HG02678 (cell line): ENCODE data around the gene IFI16.
A peak's percentile ranks its signal among the peaks of the same experiment; 100 is the strongest.

Experiments used
- ATAC-seq: cut with Tn5 transposase; IDR thresholded peaks from one replicate; pipeline ENCODE4 v1.9.1; 2021; ENCODE audit warnings: mild to moderate bottlenecking, moderate library complexity; ENCODE audit not compliant: unreplicated experiment

The IFI16 gene

DNA sequence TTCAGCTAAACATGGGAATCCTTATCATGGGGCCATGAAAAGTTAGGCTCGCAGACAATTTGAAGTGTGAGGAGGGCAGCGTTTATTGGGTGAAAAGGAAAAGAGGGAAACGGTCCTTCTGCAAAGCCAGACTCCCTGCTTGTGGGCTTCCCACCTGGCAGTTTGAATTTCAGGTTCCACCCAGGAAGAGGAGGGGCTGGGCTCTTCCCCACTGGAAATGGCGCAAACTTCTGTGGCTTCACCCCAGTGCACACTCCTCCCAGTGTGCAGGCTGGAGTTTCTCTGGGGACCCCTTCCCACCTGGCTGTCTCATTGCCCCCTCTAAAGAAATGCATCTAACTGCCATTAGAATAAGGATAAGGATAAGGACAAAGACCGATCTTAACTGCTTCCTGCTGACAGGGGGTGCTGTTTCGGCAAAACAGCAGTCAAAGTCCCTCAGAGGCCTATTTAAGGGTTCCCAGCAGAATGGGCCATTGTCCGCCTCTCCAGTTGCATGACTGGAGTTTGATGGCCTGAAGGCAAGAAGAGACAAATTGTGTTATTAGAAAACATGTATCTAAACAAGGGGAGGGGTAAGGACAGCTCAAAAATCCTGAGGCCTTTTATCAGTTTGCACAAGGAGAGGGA is 46.5 kb downstream of the IFI16 start:
- ATAC-seq, result no peak

- no peak for ATAC-seq
Measured at GRCh38 chr1:159058751-159059150, 49.0 kb downstream of the IFI16 start.

DNA sequence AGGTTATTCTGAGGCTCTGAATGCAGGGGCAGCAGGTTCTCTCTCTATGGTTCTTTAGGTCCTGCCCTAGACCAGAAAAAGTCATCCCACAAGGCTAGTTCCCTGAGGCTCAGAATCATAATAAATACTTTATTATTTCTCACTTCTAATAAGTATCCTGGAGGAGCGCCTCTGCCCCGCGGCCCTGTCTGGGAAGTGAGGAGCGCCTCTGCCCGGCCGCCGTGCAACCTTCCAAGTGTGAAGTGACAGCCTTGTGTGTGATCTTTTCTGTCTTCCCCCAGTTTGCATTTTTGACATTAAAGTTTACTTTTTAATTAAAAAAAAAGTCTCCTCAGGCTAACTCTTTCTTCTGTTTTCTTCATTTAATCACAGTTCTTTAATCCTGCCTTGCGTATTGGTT is 55.4 kb downstream of the IFI16 start:
- no peak for ATAC-seq

GRCh38 chr1:159066108-159066507 is 56.4 kb downstream of the IFI16 start:
- ATAC-seq, result no peak

GRCh38 chr1:159067699-159068621 is 58.3 kb downstream of the IFI16 start:
- peak; percentile 92 for ATAC-seq

- no peak for ATAC-seq
Measured at GRCh38 chr1:159068886-159069285, 59.2 kb downstream of the IFI16 start.

GRCh38 chr1:159071970-159072582 is 62.4 kb downstream of the IFI16 start:
- no peak for ATAC-seq

GRCh38 chr1:159076438-159077119 is 66.9 kb downstream of the IFI16 start, which contains the start of gene AIM2:
Gene AIM2 (minus strand): TSS chr1:159076766. CDS start chr1:159073499, 3,267 bp downstream.
- peak; percentile 86 for ATAC-seq

DNA sequence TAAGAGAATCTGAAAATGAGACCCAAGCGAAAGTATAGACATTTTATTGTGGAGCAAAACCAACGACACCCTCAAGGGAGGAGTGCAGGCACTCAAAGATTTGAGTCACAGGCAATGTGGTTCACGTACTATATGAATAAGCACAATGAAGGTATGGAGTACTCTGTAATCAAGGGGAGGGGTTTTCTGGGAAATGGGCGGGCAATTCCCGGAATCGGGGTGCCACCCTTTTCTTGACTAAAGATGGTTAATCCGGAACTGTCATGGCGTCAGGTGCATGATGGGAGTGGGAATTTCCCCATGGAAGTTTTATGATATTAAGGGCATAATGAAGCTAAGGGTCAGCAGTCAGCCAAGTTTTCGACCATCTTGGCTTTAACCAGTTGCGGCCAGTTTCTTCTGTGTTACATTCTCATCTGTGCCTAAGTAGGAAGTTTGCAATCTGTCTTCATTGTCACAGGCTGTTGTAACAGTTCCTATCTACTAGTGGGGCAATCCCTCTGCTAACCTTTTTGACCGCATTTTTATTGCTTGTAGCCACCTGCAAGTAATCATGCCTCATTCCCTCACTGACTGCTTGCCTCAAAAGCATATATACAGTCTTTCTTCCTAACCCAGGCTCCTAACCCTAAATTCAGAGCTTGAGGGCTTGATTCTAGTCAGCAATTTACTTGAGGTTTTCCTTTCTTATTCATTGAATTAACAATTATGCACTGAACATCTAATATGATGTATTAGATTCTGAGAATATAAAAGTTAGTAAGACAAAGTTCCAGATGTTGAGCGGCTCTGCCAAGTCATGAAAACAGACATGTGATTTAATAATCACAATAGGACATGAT is 67.6 kb downstream of the IFI16 start:
- ATAC-seq, result peak; percentile 69

- ATAC-seq, result no peak
Measured at GRCh38 chr1:159079525-159079924, 69.8 kb downstream of the IFI16 start.

- ATAC-seq, result no peak
Measured at GRCh38 chr1:159081626-159082025, 71.9 kb downstream of the IFI16 start.

GRCh38 chr1:159083013-159083412 is 73.3 kb downstream of the IFI16 start:
- no peak for ATAC-seq

DNA sequence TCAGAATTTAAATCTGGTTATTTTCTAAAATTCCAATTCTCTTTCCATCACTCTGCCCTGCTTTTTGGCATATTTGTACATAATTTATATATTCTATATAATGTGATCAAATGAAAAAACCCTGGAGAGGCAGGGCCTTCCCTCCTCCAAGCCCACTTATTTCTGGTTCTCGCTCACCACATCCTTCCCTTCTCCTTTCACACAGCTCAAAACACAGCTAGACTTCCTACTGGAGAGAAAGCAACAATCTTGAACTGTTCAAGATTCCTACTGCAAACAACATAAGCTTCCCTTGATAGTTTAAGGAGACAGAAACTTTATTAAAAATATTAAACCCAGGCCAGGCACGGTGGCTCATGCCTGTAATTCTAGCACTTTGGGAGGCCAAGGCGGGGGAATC is 74.4 kb downstream of the IFI16 start:
- no peak for ATAC-seq

DNA sequence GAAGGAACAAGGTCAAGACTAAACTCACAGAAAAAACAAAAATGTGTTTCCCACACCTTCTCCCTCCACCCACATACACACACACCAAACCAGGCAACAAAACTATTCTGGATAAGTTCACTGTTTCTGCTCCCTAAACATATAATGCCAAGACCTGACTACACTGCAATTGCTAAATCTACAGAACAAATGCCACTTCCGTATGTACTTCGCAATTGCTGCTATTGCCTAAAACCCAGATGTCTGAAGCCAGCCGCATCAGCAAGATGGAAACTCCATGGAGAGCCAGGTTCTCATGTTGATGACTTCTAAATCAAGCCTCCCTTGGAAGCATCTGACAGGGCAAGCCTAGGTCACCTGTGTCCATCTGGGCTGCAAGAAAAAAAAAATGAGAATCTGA is 75.2 kb downstream of the IFI16 start:
- no peak for ATAC-seq

DNA sequence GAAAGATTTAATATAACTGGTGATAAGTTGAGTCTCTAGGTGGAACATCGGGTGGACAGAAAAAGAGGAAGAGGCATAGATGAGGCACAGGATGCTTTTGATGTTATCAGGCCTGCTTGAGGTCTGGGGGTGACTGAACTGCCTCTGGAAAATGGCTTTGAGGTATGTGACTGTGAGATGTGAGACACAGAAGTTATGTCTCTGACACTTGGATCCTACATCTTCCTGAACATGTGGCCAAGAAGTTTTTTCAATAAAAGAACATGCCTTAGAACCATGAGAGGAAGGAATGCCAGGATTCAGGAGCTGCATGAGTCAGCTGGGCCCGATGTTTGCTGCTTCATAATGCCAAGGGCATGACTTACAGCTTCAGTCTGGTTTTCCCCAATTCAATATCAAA is 78.3 kb downstream of the IFI16 start:
- no peak for ATAC-seq

GRCh38 chr1:159088546-159089183 is 79.0 kb downstream of the IFI16 start:
- ATAC-seq, result peak; percentile 32

DNA sequence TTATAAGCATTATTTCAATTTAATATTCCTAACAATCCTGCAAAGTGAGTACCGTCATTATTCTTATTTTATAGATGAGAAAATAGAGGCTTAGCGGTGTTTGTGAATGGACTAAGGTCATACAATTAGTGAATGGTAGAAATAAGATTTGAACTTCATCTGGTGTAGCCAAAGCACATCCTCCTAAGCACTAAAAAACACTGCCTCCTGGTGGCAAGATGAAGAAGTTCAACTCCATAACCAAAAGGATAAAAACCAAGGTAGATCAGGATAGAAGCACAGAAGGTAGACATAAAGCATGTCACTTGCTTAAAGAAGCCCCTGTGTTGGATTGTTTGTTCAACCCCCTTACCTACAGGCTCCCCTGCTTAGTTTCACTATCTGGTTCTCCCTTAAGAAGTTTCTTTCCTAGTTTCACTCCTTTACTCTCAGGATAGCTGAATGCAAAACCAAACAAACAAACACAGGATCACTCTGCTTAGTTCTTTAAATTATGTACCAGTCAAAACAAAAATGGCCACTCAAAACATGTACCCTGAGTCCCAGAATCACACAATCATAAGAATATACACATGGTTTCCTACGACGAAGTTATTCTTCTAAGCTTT is 79.6 kb downstream of the IFI16 start:
- ATAC-seq, result peak; percentile 56

DNA sequence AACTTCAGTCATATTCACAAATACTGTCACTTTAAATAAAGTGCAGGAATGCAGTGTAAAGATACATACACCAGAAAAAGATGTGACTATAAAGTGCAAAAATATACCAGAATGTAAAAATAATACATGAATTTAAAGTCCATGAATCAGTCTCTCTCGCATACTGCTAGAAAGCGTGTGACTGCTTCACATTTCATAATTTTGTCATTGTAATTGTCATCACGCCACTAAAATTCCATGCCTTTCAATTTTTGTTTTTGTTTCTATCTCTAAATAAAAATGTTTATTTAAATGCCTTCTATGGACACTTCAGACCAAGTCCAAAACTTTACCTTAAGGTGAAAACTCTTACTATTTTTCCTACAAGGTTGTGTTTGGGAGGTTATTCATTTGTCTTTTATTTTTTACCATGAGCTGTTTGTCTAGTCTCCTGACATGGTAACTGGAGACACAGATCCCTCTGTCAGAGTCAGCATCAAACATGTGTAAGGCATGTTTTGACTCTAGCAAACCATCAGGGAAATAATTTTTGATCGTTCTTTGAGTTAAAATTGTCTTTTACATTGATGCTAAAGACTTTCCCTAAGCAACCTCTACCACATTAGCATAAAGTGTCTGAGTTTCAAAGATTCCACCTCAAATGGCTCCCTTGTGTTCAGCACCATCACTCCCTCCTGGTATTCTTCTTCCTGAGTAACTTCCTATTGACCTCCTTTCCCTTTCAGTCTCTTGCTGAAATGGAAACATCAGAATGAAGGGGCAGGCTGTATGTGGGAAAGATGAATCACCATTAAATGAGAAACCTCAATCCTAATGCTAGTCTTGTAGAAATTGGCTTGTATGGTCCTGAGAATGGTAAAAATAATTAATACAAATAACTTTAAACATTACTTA is 80.8 kb downstream of the IFI16 start:
- no peak for ATAC-seq
